GM21786 (cell line): ENCODE data around the gene RNU5D-1.
"Not testable (repeated sequence)": the region's sequence is repeated elsewhere in the genome, so short reads cannot be mapped to it uniquely, and the experiment has no call there.

Experiments used
- ATAC-seq: cut with Tn5 transposase; IDR thresholded peaks from one replicate; pipeline ENCODE4 v1.9.1; 2021; ENCODE audit not compliant: unreplicated experiment

RNU5D-1 gene

GRCh38 chr1:44730741-44731512, at the start of gene RNU5D-1:
Gene RNU5D-1 (minus strand): TSS chr1:44731170.
- ATAC-seq = peak; percentile 70

DNA sequence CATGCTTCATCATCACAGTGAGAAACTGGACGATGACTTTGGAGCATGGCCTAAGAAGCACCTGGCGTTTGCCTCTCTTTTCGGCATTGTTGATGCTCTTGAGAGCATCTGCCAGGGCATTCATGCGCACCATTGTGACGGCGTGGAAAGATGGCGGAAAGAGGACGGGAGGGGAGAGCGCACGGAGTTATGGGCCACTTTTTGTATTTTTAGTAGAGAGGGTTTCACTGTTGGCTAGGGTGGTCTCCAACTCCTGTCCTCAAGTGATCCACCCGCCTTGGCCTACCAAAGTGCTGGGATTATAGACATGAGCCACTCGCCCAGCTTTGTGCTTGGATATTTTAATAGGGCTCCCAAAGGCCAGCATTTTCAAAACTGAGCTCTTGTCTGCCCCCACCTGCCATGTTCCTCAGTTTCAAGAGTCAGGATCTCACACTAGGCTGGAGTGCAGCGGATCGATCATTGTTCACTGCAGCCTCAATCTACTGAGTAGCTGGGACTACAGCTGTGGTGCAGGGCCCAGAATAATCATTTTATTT, 49.7 kb upstream of the RNU5D-1 start:
- ATAC-seq = no peak

DNA sequence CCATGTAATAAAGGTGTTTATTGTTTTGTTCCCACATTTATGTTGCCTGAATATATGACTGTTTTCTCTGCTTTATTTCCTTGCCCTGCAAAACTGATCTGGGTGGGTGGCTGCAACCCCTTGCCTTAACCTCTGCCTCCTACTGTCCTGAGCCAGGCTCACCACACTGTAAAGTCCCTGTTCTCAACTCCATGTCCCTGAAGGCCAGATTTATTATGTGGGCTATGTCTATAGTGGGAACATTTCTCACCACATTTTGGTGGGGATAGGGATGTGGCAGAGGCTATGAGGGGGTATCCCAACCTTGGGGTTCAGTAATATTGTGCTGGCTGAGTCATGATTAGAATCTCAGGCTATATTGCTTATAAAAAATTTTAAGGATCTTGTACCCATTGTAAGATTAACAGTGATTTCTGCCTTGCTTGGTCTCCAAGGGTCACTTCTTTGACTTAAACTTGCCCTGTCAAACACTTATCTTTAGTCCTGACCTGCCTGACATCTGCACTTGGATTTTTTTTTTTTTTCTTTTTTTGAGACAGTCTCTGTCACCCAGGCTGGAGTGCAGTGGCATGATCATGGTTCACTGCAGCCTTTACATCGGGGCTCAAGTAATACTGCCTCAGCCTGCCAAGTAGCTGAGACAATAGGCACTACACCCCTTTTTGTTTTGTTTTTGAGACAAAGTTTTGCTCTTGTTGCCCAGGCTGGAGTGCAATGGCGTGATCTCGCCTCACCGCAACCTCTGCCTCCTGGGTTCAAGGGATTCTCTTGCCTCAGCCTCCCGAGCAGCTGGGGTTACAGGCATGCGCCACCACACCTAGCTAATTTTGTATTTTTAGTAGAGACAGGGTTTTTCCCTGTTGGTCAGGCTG, 48.0 kb upstream of the RNU5D-1 start:
- ATAC-seq = no peak

DNA sequence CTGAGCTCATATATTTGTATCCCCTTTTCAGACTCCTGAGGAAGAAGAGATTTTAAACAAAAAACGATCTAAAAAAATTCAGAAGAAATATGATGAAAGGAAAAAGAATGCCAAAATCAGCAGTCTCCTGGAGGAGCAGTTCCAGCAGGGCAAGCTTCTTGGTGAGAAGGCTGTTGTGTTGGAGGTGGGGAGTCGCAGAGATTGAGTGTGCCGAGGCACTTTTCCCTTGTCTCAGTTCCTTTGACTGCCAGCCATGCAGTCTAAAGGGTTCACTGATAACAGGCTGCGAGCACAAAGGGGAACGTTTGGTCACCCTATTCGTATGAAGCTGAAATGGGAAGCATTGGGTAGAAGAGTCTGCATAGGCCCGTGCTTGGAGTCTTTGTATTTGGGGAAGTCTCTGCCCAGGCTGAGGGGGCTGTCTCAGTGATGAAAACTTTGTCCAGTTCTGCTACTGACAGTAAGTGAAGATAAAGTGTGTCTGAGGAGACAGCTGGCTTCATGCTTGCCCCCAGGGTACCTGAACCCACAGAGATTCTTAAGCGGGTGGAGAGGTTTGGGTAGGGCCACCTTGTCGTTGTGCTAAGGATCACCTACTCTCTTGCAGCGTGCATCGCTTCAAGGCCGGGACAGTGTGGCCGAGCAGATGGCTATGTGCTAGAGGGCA, 47.1 kb upstream of the RNU5D-1 start:
- no peak for ATAC-seq

GRCh38 chr1:44777547-44777946, 46.6 kb upstream of the RNU5D-1 start:
- ATAC-seq = no peak

DNA sequence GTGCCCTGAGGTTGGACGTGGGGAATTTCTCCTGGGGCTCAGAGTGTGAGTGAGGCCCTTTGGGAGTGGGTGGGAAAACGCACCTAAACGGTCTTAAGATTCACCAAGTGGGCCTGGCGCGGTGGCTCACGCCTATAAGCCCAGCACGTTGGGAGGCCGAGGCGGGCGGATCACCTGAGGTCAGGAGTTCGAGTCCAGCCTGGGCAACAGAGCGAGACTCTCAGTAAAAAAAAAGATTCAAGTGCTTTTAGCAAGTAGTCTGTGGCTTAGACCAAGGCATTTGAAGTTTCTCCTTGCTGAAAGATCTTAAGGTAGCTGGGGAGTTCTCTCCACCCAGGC, 45.7 kb upstream of the RNU5D-1 start:
- no peak for ATAC-seq

DNA sequence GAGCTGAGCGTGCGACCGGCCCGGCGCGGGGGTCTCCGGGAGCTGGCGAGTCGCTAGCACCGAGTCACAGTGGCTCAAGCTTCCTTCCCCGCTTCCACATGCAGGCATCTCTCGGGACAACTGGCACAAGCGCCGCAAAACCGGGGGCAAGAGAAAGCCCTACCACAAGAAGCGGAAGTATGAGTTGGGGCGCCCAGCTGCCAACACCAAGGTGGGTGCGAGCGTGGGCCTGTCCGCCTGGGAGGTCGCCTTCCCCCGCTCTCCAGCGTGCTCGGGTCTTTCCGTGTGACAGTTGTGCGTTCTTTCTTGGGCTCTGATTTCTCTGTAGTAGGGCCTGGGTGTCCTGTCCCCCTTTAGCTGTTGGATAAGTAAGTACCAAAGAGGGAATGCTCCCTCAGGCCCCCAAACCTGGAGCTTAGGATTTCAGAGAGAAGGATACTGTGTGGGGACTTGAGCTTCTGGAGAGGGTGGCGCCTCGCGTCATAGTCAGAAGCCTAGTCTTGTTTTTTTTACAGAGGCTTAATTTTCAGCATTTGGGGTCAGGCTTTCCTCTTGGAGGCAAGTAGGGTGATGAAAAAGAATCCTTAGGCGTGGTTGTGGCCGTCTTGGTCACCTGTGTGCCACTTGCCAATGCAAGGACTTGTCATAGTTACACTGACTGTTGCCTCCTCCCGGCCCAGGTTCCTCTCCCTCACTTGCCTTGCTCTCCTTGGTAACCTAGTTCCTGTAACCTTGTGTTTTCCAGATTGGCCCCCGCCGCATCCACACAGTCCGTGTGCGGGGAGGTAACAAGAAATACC, 45.2 kb upstream of the RNU5D-1 start:
- ATAC-seq = no peak

DNA sequence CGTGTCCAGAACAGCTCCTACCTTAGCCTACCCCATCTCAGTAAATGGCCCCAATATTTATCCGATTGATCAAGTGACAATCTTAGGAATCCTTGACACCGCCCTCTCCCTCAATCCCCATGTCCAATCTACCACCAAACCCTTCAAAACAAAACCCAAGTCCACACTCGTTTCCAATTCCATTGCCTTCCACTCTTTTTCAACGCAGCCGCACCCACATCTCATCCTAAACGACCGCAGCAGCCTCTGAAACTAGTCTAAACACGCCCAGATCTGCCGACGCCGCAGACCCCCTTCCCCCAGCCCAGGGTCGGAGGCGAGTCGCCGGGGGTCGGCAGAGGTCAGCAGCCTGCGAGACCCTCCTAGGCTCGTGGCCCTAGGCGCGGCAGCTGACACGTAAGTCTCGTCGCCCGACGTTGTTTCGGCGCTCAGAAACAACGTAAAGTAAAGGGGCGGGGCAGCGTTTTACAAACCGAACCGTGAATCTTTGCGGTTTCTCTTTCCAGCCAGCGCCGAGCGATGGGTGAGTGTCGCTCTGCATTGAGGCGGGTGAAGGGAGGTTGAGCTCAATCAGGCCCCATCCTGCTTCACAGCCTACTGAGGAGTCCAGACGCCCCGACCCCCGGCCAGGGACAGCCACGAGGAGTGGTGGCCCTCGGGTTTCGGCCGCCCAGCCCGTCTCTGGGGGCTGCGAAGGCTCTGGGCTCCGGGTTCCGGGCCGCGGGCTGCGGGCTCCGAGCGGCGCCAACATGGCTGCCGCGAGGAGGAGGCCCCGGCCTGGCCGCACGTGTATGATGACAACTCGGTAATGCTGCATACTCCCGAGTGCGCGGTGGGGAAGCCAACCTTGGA, 44.3 kb upstream of the RNU5D-1 start, which contains the start of gene RPS8:
RPS8 (plus strand) TSS at position 463 of the 852 bp plus-strand sequence; CDS start at position 520, 57 bp downstream.
- ATAC-seq = peak; percentile 67

DNA sequence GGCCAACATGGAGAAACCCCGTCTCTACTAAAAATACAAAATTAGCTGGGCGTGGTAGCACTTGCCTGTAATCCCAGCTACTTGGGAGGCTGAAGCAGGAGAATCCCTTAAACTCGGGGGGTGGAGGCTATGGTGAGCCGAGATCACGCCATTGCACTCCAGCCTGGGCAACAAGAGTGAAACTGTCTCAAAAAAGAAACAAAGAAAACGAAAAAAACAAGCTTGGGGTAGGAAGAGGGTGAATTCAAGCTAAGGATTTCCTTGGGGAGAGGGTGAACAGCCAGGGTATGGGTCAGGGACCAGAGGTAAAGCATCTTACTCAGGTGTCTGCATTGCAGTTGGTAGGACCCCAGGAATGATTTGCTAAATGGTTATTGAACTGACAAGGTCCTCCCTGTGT, 35.5 kb upstream of the RNU5D-1 start:
- ATAC-seq = not testable (repeated sequence)

- no peak for ATAC-seq
Observed at GRCh38 chr1:44760876-44761275, 29.9 kb upstream of the RNU5D-1 start.

DNA sequence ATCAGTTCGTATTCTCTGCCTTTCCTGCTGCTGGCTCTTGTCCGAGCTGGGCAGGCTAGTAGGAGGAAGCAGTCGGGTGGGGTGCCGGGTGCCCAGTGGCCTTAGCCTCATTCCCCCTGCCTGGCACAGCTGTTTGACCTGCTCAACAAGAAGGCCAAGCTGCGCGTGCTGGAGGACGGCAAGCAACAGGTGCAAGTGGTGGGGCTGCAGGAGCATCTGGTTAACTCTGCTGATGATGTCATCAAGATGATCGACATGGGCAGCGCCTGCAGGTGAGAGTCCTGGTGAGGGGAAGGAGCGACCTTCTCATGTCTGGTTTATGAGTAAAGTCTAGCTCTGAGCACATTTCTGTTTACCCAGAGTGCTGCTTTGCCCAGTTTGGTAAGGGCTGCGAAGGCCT, 28.1 kb upstream of the RNU5D-1 start:
- ATAC-seq = no peak

DNA sequence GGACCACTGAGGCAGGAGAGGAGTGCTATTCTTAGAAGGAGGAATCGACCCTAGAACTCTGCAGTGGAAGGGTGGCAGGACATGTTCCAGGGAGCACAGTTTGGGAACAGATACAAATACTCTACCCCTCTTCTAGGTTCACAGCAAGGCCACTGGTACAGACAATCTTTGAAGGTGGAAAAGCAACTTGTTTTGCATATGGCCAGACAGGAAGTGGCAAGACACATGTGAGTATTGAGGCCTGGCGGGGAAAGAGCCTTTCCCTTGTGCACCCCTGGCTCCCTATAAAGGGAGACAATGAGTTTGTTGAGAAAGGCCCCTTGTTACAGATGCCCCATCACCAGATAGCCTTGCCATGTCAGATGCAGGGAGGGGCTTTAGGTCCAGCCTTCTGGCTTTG, 26.4 kb upstream of the RNU5D-1 start:
- ATAC-seq = peak; percentile 38

DNA sequence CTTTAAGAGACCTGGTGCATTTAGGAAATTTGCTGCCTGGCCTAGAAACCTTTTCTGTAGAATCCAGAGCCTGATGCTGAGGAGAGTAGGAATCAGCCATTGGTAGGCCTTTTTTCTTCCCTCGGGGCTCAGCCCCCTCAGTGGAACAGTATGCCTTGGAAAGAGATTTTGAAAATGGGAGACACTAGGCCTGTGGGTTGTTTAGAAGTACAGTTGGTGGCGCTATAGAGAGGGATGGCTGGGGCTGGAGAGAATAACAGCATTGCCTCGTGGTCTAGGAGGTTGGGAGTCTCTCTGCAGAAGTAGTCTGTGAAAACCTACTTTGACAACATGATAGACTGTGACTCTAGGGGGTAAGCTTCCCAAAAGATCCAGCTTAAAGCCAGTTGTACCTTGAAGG, 16.9 kb upstream of the RNU5D-1 start:
- no peak for ATAC-seq

GRCh38 chr1:44743211-44743610, 12.2 kb upstream of the RNU5D-1 start:
- ATAC-seq = no peak

DNA sequence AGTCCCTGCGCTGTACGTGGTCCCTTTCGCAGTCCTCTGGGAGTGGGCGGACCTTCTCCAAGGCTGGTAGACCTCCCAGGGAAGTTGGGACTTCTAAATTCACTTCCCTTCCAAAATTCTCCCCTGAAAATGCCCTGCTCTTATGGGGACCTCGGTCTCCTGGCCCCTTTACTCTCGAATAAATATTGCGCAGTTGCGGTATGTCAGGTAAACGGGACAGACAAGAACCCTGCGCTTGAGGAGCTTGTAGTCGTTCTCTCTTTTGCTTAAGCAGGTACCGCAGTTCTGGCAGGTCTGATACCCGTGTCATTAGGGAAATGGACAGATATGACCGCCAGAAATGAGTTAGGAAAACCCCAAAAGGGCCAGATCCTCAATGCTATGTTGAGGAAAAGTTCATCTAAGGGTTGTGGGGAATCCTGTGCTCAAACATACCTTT, 9.2 kb upstream of the RNU5D-1 start:
- ATAC-seq = no peak

- peak; percentile 97 for ATAC-seq
Observed at GRCh38 chr1:44739307-44740178, 8.6 kb upstream of the RNU5D-1 start, which contains the start of gene KIF2C. Gene KIF2C (plus strand): TSS chr1:44739837. CDS start chr1:44739933, 96 bp downstream.

DNA sequence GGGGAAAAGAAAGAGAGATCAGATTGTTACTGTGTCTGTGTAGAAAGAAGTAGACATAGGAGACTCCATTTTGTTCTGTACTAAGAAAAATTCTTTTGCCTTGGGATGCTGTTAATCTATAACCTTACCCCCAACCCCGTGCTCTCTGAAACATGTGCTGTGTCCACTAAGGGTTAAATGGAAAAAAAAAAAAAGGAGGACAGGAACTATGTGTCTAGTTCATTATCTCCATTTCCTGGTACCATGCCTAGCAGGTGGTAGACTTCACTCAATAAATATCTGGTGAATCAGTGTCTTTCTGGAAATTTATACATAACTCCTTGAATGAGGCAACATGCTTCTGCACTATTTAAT, 8.0 kb upstream of the RNU5D-1 start:
- not testable (repeated sequence) for ATAC-seq

- ATAC-seq = no peak
Observed at GRCh38 chr1:44735992-44736391, 5.0 kb upstream of the RNU5D-1 start.

- no peak for ATAC-seq
Observed at GRCh38 chr1:44733784-44734183, 2.8 kb upstream of the RNU5D-1 start.
